Astrocyte (in vitro differentiated cells and primary cell): ENCODE data around the gene HNRNPU.

ENCODE experiments used
- EZH2 ChIP-seq: IDR thresholded peaks from 2 replicates; pipeline ENCODE4 v1.6.1; 2012; ENCODE audit warnings: mild to moderate bottlenecking, low read length, inconsistent platforms; ENCODE audit not compliant: insufficient read depth
- TF ChIP-seq, protein P1 (sequence below): IDR thresholded peaks from 2 replicates; pipeline ENCODE4 v1.5.1; 2011; ENCODE audit warnings: low read depth, mild to moderate bottlenecking, inconsistent platforms, low read length, moderate library complexity; ENCODE audit not compliant: insufficient read depth

DNA sequence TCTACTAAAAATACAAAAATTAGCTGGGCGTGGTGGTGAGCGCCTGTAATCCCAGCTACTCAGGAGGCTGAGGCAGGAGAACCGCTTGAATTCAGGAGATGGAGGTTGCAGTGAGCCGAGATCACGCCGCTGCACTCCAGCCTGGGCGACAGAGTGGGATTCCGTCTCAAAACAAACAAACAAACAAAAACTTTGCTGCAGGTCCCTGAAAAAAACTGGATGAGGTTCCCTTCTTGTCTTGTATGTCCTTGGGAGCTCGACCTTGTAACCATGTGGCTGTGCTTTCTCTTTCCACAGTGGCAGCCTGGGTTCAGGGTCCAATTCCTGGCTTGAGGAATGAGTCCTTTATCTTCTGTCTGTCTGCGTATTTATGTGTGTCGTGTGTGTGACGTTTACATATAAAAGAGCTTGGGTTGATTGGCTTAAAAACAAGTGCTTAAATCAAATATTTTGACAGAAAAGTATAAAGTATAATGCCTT is 46.9 kb downstream of the HNRNPU start:
- TF ChIP-seq, protein P1, sequence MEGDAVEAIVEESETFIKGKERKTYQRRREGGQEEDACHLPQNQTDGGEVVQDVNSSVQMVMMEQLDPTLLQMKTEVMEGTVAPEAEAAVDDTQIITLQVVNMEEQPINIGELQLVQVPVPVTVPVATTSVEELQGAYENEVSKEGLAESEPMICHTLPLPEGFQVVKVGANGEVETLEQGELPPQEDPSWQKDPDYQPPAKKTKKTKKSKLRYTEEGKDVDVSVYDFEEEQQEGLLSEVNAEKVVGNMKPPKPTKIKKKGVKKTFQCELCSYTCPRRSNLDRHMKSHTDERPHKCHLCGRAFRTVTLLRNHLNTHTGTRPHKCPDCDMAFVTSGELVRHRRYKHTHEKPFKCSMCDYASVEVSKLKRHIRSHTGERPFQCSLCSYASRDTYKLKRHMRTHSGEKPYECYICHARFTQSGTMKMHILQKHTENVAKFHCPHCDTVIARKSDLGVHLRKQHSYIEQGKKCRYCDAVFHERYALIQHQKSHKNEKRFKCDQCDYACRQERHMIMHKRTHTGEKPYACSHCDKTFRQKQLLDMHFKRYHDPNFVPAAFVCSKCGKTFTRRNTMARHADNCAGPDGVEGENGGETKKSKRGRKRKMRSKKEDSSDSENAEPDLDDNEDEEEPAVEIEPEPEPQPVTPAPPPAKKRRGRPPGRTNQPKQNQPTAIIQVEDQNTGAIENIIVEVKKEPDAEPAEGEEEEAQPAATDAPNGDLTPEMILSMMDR: no peak
- no peak for TF ChIP-seq EZH2
